OCI-LY7 (cell line): ENCODE data around the gene LIMK1.

Experiments
- EZH2phosphoT487 ChIP-seq: fragments of 200-600 bp; sonication (generic); IDR thresholded peaks from 2 replicates; pipeline ENCODE4 v1.6.1; 2018; ENCODE audit warnings: low read depth, borderline replicate concordance, mild to moderate bottlenecking, mixed run types, antibody characterized with exemption, low read length, moderate library complexity, mixed read lengths
- TF ChIP-seq, protein P1 (sequence below): fragments of 200-600 bp; sonication (generic); conservative IDR thresholded peaks from 2 replicates; pipeline ENCODE4 v1.5.1; 2014; ENCODE audit warnings: mild to moderate bottlenecking, antibody characterized with exemption, low read length, moderate library complexity, mixed read lengths

GRCh38 chr7:74047804-74048380 lies 35.7 kb upstream of the LIMK1 start:
- TF ChIP-seq, protein P1, sequence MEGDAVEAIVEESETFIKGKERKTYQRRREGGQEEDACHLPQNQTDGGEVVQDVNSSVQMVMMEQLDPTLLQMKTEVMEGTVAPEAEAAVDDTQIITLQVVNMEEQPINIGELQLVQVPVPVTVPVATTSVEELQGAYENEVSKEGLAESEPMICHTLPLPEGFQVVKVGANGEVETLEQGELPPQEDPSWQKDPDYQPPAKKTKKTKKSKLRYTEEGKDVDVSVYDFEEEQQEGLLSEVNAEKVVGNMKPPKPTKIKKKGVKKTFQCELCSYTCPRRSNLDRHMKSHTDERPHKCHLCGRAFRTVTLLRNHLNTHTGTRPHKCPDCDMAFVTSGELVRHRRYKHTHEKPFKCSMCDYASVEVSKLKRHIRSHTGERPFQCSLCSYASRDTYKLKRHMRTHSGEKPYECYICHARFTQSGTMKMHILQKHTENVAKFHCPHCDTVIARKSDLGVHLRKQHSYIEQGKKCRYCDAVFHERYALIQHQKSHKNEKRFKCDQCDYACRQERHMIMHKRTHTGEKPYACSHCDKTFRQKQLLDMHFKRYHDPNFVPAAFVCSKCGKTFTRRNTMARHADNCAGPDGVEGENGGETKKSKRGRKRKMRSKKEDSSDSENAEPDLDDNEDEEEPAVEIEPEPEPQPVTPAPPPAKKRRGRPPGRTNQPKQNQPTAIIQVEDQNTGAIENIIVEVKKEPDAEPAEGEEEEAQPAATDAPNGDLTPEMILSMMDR, result no peak
- no peak for TF ChIP-seq EZH2phosphoT487
